Coronary artery (tissue), 2 donors: ENCODE data around the gene INSYN1.

Experiments used
- DNase-seq: peaks from one replicate; pipeline ENCODE4 v3.0.0-alpha.2; 2017; ENCODE audit warnings: low spot score
- H3K27ac ChIP-seq, 2 donors: fragments of 200-600 bp; sonication (generic); one replicate each; pipeline ENCODE4 v1.5.1; 2016 to 2019
- H3K4me3 ChIP-seq: fragments of 200-600 bp; sonication (generic); 2 replicates; pipeline ENCODE4 v1.5.1; 2016; ENCODE audit warnings: mild to moderate bottlenecking, moderate library complexity
- TF ChIP-seq, protein P1 (sequence below): fragments of 200-600 bp; sonication (generic); IDR thresholded peaks from one replicate; pipeline ENCODE4 v1.5.1; 2019; ENCODE audit warnings: antibody characterized with exemption

Gene INSYN1

DNA sequence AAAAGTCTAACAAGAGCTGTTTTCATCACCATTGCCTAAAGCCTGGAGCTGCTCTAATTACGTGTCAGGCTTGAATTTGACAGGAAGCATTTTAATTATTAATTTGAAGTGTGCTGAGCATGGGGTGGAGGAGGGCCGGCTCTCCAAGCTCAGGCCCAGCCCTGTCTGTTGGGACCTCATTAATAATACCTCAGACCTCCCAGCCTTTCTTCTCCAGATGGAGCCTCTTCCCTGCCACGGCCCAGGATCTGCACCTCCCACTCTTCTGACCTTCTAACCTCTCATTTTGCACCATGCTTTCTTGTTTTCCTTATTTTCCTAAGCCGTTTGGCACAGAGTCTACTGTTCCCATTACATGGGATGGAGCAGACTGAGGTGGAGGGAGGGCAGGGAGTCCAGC lies 30.0 kb downstream of the INSYN1 start:
- Histone ChIP-seq H3K27ac (no peak overlapping the region), H3K4me3 (no peak overlapping the region)
- DNase-seq, result no peak
- TF ChIP-seq, protein P1, sequence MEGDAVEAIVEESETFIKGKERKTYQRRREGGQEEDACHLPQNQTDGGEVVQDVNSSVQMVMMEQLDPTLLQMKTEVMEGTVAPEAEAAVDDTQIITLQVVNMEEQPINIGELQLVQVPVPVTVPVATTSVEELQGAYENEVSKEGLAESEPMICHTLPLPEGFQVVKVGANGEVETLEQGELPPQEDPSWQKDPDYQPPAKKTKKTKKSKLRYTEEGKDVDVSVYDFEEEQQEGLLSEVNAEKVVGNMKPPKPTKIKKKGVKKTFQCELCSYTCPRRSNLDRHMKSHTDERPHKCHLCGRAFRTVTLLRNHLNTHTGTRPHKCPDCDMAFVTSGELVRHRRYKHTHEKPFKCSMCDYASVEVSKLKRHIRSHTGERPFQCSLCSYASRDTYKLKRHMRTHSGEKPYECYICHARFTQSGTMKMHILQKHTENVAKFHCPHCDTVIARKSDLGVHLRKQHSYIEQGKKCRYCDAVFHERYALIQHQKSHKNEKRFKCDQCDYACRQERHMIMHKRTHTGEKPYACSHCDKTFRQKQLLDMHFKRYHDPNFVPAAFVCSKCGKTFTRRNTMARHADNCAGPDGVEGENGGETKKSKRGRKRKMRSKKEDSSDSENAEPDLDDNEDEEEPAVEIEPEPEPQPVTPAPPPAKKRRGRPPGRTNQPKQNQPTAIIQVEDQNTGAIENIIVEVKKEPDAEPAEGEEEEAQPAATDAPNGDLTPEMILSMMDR, result no peak

DNA sequence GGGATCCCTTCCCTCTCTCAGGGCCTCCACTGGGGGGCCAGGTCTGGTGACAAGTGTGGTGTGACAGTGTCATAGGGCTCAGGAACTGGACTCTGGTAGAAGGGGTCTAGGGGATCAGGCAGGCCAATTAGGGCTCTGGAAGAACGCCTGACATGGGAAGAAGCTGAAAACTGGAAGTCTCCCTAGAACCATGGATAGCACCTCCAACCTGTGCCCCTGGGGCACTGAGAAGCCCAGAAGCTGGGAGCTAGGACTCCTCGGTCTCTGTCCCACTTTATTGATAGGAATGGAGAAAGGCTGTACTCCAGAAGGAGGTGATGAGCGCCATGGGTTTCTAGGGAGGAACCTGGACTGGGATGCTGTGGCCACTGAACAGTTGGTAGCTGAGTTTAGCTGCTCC lies 30.7 kb downstream of the INSYN1 start:
- H3K27ac ChIP-seq, result no peak overlapping the region
- H3K4me3 ChIP-seq, result no peak overlapping the region
- TF ChIP-seq, protein P1, result no peak
- DNase-seq, result no peak

DNA sequence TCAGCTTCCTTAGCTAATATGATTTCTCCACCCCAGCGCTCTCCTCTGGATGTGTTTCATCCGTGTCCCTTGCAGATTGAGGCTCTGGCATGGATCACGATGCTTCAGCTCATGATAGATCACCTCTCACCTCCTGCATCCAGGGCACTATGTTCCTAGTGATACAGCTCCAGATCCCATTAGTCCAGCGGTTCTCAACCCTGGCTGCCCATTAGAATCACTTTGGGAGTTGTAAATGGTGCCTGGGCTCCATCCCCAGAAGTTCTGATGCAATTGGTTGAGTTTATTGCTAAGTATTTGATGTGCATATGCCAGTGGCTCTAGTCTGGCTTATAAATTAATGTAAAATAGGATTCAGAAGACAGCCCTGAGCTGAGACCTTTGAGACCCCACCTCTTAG lies 34.5 kb downstream of the INSYN1 start:
- TF ChIP-seq, protein P1, result no peak
- no peak overlapping the region for H3K27ac ChIP-seq
- no peak for DNase-seq

DNA sequence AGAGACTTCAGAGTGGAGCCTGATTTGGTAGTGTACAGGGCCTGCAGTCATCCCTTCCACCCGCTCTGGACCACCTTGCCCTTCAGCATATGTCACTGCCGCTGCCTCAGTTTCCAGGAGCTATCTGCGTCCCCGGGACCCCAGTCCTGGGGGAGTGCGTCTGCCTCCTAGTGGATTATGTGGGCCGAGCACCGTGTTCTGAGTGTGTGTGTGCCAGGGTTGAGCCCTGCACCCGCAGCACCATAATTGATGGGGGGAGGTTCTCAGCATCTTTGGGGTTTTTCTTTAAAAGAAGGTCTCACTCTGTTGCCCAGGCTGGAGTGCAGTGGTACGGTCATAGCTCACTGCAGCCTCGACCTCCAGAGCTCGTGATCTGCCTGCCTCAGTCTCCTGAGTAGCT lies 35.3 kb downstream of the INSYN1 start:
- Histone ChIP-seq H3K27ac (no peak overlapping the region), H3K4me3 (no peak overlapping the region)
- TF ChIP-seq, protein P1, result no peak
- DNase-seq, result no peak

More for the DNA sequence above, 34.5 kb downstream of the INSYN1 start:
- H3K4me3 ChIP-seq, result no peak overlapping the region

- DNase-seq, result no peak
- Histone ChIP-seq H3K4me3 (no peak overlapping the region), H3K27ac (no peak overlapping the region)
- TF ChIP-seq, protein P1, result no peak
Observed at GRCh38 chr15:73717206-73717605, 35.9 kb downstream of the INSYN1 start.

- no peak for DNase-seq
Observed at GRCh38 chr15:73716417-73716816, 36.7 kb downstream of the INSYN1 start.

DNA sequence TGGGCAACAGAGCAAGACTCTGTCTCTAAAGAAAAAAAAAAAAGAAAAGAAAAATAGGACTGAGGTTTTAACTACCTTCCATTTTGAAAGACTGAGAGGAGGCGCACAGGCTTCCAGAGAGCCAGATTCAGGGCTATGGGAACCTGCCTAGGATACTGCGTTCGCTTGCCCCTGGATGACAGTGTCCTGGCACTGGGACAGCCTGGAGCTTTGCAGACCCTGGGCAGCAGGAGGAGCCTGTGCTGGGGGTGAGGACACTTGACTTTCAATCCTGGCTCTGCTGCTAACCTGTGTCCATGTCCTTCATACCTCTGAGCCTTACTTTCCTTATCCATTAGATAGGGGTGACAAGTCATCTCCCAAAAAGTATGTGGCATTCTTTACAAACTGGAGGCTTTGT lies 37.7 kb downstream of the INSYN1 start:
- TF ChIP-seq, protein P1, result no peak
- no peak for DNase-seq
- H3K27ac ChIP-seq, result no peak overlapping the region
- no peak overlapping the region for H3K4me3 ChIP-seq

More at GRCh38 chr15:73716417-73716816, 36.7 kb downstream of the INSYN1 start:
- TF ChIP-seq, protein P1, result no peak
- Histone ChIP-seq H3K27ac (no peak overlapping the region), H3K4me3 (no peak overlapping the region)
